Cortex of kidney (tissue), 1 donor: ENCODE results near the gene DICER1.
"Not testable (repeated sequence)": the region's sequence is repeated elsewhere in the genome, so short reads cannot be mapped to it uniquely, and the experiment has no call there.

Experiments used
- DNase-seq: peaks from one replicate; lab custom pipeline; 2025; lab: John Stamatoyannopoulos, UW

Gene DICER1, protein sequence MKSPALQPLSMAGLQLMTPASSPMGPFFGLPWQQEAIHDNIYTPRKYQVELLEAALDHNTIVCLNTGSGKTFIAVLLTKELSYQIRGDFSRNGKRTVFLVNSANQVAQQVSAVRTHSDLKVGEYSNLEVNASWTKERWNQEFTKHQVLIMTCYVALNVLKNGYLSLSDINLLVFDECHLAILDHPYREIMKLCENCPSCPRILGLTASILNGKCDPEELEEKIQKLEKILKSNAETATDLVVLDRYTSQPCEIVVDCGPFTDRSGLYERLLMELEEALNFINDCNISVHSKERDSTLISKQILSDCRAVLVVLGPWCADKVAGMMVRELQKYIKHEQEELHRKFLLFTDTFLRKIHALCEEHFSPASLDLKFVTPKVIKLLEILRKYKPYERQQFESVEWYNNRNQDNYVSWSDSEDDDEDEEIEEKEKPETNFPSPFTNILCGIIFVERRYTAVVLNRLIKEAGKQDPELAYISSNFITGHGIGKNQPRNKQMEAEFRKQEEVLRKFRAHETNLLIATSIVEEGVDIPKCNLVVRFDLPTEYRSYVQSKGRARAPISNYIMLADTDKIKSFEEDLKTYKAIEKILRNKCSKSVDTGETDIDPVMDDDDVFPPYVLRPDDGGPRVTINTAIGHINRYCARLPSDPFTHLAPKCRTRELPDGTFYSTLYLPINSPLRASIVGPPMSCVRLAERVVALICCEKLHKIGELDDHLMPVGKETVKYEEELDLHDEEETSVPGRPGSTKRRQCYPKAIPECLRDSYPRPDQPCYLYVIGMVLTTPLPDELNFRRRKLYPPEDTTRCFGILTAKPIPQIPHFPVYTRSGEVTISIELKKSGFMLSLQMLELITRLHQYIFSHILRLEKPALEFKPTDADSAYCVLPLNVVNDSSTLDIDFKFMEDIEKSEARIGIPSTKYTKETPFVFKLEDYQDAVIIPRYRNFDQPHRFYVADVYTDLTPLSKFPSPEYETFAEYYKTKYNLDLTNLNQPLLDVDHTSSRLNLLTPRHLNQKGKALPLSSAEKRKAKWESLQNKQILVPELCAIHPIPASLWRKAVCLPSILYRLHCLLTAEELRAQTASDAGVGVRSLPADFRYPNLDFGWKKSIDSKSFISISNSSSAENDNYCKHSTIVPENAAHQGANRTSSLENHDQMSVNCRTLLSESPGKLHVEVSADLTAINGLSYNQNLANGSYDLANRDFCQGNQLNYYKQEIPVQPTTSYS (N-terminal part only)

DNA sequence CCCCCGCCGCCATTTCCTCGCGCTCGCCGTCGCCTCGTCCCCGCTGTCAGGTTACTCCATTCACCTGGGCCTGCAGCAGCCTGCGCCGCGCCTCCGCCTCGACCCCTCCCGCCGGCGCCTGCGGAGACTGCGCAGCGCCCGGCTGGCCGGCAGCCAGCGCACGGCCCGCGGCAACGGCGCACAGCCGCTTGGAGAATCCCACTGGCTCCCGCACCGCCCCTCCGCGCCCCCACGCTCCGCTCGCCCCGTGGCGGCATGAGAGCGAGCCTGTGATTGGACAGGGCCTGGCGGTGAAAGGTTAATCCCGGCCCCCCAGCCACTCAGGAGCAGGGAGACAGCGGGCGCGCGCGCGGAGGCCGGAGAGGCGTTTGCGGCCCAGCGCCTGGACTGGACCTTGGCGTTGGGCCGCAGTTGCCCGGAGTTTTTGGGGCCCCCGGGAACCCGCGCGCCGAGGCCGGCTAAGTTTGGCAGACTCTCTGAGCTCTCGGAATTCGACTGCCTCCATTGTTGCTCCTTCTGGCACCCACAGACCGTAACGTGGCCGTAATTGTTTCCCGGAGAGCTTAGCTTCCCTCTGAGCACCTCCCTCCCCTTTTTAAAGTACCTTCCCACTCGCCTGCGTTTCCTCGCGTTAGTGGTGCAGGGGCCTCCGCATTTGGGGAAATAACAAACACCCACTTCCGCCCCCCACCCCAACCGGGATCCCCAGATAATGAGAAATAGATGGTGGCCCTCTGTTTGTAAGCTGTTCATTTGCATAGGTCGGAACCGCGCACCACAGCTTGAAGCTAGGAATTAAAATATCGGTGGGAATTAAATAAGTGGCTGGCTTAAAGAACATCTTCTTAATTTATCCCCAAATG is at the start of gene DICER1:
Gene DICER1 (minus strand): TSS at position 203 of the 863 bp plus-strand sequence. CDS start 24,071 bp downstream, outside the sequence.
- peak; percentile 99 for DNase-seq

DNA sequence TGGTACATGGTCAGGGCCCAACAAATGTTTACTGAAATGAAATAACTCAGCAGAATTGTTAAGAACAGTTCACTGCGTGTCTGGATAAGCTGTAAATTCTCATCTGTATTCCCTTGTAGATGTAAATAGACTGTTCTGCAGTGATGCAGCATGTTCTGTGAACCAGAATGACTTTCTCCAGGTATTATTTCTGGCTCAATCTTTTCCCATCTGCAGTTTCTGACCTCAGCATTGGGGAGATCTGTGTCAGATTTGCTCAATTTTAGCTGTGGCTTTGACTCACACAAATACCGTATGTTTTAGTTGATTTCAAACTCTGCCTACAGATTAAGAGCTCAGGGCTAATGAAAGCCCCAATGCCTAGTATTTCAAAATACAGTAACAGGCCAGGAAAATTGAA is 49.2 kb upstream of the DICER1 start:
- DNase-seq: no peak

GRCh38 chr14:95204705-95205104 is 47.4 kb upstream of the DICER1 start:
- no peak for DNase-seq

- not testable (repeated sequence) for DNase-seq
Observed at GRCh38 chr14:95201745-95202144, 44.4 kb upstream of the DICER1 start.

DNA sequence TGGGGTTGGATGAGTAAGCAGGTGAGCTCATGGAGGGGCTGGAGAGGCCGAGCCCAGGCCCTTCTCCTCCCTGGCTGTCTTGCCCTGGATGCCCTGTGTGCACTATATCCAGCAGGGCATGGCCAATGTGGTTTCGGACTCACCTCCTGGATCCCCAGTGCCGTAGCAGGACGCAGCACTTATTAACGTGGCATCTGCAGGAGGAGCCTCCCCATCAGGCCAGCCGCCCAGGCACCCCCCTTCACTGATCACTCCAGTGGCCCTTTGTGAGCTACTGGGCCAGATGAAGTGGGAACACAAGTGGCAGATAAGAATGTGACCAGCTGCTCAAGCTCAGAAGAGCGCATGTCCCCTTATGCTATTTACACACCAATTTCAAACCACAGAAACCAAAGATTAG is 43.1 kb upstream of the DICER1 start:
- DNase-seq: no peak

GRCh38 chr14:95199298-95199983 is 42.1 kb upstream of the DICER1 start:
- DNase-seq: no peak

GRCh38 chr14:95198320-95198719 is 41.0 kb upstream of the DICER1 start:
- no peak for DNase-seq

- DNase-seq: no peak
Observed at GRCh38 chr14:95197551-95197950, 40.2 kb upstream of the DICER1 start.

GRCh38 chr14:95196826-95197545 is 39.7 kb upstream of the DICER1 start:
- no peak for DNase-seq

DNA sequence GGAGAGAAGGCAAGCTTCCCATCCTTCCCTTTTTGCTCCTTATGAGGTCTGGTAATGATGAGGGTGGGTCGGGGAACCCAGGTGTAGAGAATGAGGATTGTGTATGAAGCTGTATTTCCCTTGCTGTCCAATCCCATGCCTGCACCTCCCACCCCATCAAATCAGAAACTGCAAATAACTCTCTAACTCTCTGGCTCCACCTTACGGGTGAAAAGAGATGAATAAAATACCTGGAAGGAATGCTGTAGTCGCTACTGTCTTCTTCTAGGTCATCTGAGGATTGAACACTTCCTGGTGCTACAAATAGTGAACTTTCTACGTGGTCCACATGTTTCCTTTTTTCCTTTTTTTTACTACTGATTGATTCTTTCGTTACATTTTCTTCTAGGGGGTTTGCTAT is 38.9 kb upstream of the DICER1 start:
- DNase-seq: no peak

GRCh38 chr14:95195031-95195430 is 37.7 kb upstream of the DICER1 start:
- no peak for DNase-seq

GRCh38 chr14:95193081-95193480 is 35.8 kb upstream of the DICER1 start:
- no peak for DNase-seq

GRCh38 chr14:95192311-95192710 is 35.0 kb upstream of the DICER1 start:
- no peak for DNase-seq

DNA sequence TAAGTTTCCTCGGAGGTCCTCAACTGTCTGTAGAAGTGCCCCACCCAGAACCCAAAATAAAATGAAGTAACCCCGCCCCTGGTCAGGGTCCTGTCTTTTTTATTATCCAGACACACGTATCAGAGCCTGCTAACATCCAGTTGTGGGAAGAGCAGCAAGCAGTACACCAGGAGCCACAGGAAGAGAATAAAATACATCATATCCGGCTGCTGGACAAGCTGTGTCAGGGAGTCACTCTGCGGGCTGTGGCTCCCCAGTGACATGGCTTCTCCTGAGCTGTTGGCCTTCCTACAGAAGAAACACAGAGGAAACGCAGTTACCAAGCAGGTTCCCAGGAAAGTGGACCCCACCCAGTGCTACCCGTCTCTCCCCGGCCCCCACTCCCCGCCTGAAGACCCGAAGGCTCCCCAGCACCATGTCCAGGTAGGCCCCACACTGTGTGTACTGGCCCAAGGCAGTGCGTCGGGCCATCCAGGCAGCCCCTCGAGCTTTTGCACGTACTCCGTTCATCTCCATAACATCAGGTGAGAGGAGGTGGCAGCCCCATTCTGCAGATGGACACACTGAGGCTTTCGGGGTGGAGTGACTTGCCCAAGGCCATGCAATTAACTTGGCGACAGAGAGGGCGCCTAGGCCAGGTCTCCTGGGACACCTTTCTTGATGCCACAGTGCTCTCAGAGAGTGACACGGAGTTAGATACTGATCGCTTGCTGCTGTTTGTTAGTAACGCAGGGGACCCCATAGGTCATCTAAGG is 34.3 kb upstream of the DICER1 start:
- no peak for DNase-seq

DNA sequence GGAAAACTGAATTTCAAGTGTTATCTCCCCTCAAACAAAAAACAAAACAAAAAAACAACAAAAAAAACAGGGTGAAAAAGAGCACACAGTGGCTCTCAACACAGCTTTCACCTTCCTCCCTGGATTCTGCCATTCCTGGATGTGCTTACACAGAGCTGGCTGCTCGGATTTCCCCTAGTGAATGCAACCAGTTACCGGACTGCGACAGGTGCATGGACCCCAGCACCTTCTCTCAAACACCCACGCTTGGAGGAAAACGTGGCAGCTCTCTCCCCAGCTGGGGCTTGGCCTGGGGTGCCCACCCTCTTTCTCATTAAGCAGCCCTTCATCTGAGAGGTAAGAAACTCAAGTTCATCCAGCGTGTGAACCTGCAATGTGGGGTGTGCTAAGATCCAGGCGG is 33.5 kb upstream of the DICER1 start:
- no peak for DNase-seq

- DNase-seq: no peak
Observed at GRCh38 chr14:95190346-95190840, 33.1 kb upstream of the DICER1 start.

DNA sequence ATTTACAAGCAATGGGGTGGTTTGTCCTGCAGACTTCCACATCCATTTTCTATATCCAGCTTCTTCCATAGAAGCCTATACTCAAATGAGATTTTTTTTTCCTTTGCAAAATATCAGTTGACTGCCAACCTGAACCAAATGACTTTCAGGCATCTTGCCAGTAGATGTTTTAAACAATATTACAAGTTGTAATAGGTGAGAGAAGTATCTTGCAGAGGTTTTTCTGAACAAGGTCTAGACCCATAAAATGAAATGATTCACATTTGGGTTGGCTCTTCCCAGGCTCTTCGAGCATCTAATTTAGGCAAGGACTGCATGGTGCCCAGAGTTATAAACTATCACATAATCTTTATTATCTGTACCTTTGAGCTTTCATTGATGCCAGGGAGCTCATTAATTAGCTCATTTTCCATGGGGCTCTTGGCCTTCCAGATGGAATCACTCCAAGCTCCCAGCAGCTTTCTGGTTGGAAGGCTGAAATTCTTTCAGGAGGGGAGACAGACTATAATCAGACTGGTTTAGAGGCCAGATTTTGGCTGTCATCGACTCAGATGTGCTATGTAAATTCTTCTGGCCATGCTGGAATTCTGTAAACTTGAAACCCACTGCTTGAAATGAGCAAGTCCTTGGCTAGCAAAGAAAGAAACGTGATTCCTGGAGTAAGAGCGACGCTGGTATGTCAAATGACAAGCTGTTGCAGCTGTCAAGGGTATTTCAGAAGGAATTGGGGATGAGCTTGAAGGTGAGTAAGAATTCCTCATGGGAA is 32.2 kb upstream of the DICER1 start:
- DNase-seq: no peak

GRCh38 chr14:95188380-95188779 is 31.1 kb upstream of the DICER1 start:
- DNase-seq: no peak
